G401 (cell line): ENCODE results near the gene MIGA2. TPM values are rescaled to one million over a fixed set of nuclear protein-coding genes. Genes with fewer than 3 reads are reported as not detected.

ENCODE experiments used
- DNase-seq: peaks from one replicate; pipeline ENCODE4 v3.0.0-alpha.2; 2015; ENCODE audit warnings: low spot score
- in situ Hi-C: cut with HindIII; loops from 2 replicates; pipeline ENCODE4 v1.10.0; 2016; ENCODE audit warnings: low sequenced_read_pairs, mixed read lengths
- total RNA-seq: library from RNA; depleted of rRNA; stranded (reverse); fragments of >200 nt; shearing (Covaris generic); gene quantifications from 2 replicates; pipeline ENCODE4 v1.2.3, GENCODE V29; 2014

Gene MIGA2
- total RNA-seq, 1 experiment from 2014 or later = 20.5 TPM

GRCh38 chr9:129009584-129010141 lies 26.8 kb upstream of the MIGA2 start:
- in situ Hi-C loops = no loop called here
- DNase-seq = no peak

- in situ Hi-C loops = no loop called here
- no peak for DNase-seq
Measured at GRCh38 chr9:129010267-129010975, 26.0 kb upstream of the MIGA2 start.

- DNase-seq = no peak
- in situ Hi-C loops = no loop called here
Measured at GRCh38 chr9:129011170-129011569, 25.3 kb upstream of the MIGA2 start.

- in situ Hi-C loops = no loop called here
- no peak for DNase-seq
Measured at GRCh38 chr9:129011761-129012181, 24.7 kb upstream of the MIGA2 start.

GRCh38 chr9:129012343-129012742 lies 24.1 kb upstream of the MIGA2 start:
- in situ Hi-C loops = no loop called here

GRCh38 chr9:129012893-129013448 lies 23.5 kb upstream of the MIGA2 start:
- in situ Hi-C loops = no loop called here
- no peak for DNase-seq

More at GRCh38 chr9:129012343-129012742, 24.1 kb upstream of the MIGA2 start:
- no peak for DNase-seq

- peak; percentile 27 for DNase-seq
- in situ Hi-C loops = no loop called here
Measured at GRCh38 chr9:129013674-129014073, 22.8 kb upstream of the MIGA2 start.

GRCh38 chr9:129014124-129014523 lies 22.3 kb upstream of the MIGA2 start:
- DNase-seq = peak; percentile 38
- in situ Hi-C loops = no loop called here

GRCh38 chr9:129014608-129015007 lies 21.8 kb upstream of the MIGA2 start:
- DNase-seq = no peak
- in situ Hi-C loops = no loop called here

GRCh38 chr9:129021091-129021490 lies 15.3 kb upstream of the MIGA2 start:
- in situ Hi-C loops = no loop called here
- DNase-seq = peak; percentile 82

GRCh38 chr9:129022037-129022436 lies 14.4 kb upstream of the MIGA2 start:
- in situ Hi-C loops = no loop called here

GRCh38 chr9:129023036-129023907 lies 13.2 kb upstream of the MIGA2 start:
- in situ Hi-C loops = no loop called here
- peak; percentile 28 for DNase-seq

More at GRCh38 chr9:129022037-129022436, 14.4 kb upstream of the MIGA2 start:
- no peak for DNase-seq

GRCh38 chr9:129023908-129024233 lies 12.6 kb upstream of the MIGA2 start:
- in situ Hi-C loops = no loop called here
- peak; percentile 50 for DNase-seq

- in situ Hi-C loops = no loop called here
Measured at GRCh38 chr9:129026442-129027223, 9.8 kb upstream of the MIGA2 start.

GRCh38 chr9:129027224-129027684 lies 9.2 kb upstream of the MIGA2 start:
- in situ Hi-C loops = no loop called here
- DNase-seq = no peak

More at GRCh38 chr9:129026442-129027223, 9.8 kb upstream of the MIGA2 start:
- peak; percentile 25 for DNase-seq

- DNase-seq = no peak
- in situ Hi-C loops = no loop called here
Measured at GRCh38 chr9:129027685-129028191, 8.7 kb upstream of the MIGA2 start.

GRCh38 chr9:129028192-129028966 lies 8.0 kb upstream of the MIGA2 start, which contains the start of gene SH3GLB2:
TSS of gene SH3GLB2 (minus strand) at chr9:129028331. CDS start at chr9:129028154, 177 bp downstream.
- in situ Hi-C loops = no loop called here
- DNase-seq = peak; percentile 99

- DNase-seq = no peak
- in situ Hi-C loops = no loop called here
Measured at GRCh38 chr9:129030191-129030590, 6.2 kb upstream of the MIGA2 start.
